Adrenal gland (tissue), 12 donors: ENCODE measurements around the gene APOLD1. TPM values are rescaled to one million over a fixed set of nuclear protein-coding genes. Genes with fewer than 3 reads are reported as not detected.
"Not testable (repeated sequence)": the region's sequence is repeated elsewhere in the genome, so short reads cannot be mapped to it uniquely, and the experiment has no call there.

Source experiments
- DNase-seq, 7 donors: peaks; one replicate each; pipeline ENCODE4 v3.0.0-alpha.2; 2019 to 2020
- H3K27ac ChIP-seq, 5 donors: fragments of 200-600 bp; sonication (generic) in 4 of 5; 1 replicate in 3 of 5; 2 replicates in 2 of 5; pipeline versions ENCODE4 v1.5.1 to v1.8.0; 2016 to 2020; ENCODE audit warnings: mild to moderate bottlenecking in 1 of 5
- H3K27me3 ChIP-seq: fragments of 200-600 bp; 2 replicates; pipeline ENCODE4 v1.8.0; 2021
- H3K36me3 ChIP-seq, 2 donors: fragments of 200-600 bp; replicated peaks in 1 of 2; 1 replicate in 1 of 2; 2 replicates in 1 of 2; pipeline versions ENCODE4 v1.5.1 to v1.8.0; 2018 to 2022
- H3K4me1 ChIP-seq, 2 donors: fragments of 200-600 bp; replicated peaks in 1 of 2; 1 replicate in 1 of 2; 2 replicates in 1 of 2; pipeline versions ENCODE4 v1.5.1 to v1.8.0; 2018 to 2021
- H3K4me3 ChIP-seq, 4 donors: fragments of 200-600 bp; sonication (generic) in 3 of 4; one replicate each; pipeline ENCODE4 v1.5.1; 2016 to 2018
- H3K9me3 ChIP-seq, 3 donors: fragments of 200-600 bp; sonication (generic) in 1 of 3; replicated peaks in 1 of 3; 1 replicate in 2 of 3; 2 replicates in 1 of 3; pipeline versions ENCODE4 v1.5.1 to v1.8.0; 2016 to 2021
- CTCF ChIP-seq, 6 experiments: fragments of 450-650 bp in 4 of 6; fragments of 200-600 bp in 2 of 6; sonication (generic) in 1 of 6; IDR thresholded peaks; 1 replicate in 5 of 6; 2 replicates in 1 of 6; pipeline versions ENCODE4 v1.5.1 to v1.8.0; 2016 to 2021; ENCODE audit warnings: antibody characterized with exemption in 6 of 6, mild to moderate bottlenecking in 2 of 6, moderate library complexity in 1 of 6
- POLR2A ChIP-seq, 2 donors: fragments of 450-650 bp; IDR thresholded peaks; one replicate each; pipeline ENCODE4 v1.6.1; 2017; ENCODE audit warnings: antibody characterized with exemption in 2 of 2, mild to moderate bottlenecking in 2 of 2, moderate library complexity in 1 of 2
- WGBS, 4 donors: extraction: QIAGEN DNeasy Blood & Tissue Kit in 2 of 4; methylation state at CpG; one replicate each; pipeline versions ENCODE4 v1.1.5 to v1.1.7; 2013 to 2017; 5-methylcytosine and 5-hydroxymethylcytosine counted together
- intact Hi-C, 2 donors: fragments of 100-400 bp; cut with DNase I; formaldehyde crosslinking; loops; one replicate each; pipeline versions ENCODE4 v1.14.1 to v1.15.0; 2022 to 2023
- polyA plus RNA-seq, 3 donors: library from polyadenylated mRNA; stranded (reverse); fragments of 200-250 nt in 2 of 3; fragments of 350-450 nt in 1 of 3; fragmentation: Illumina TruSeq in 1 of 3; extraction: RNeasy Lipid Tissue Mini Kit (QIAGEN cat#74804) in 1 of 3; gene quantifications; one replicate each; pipeline ENCODE4 v1.2.3, GENCODE V29; 2013 to 2014
- total RNA-seq, 9 donors: library from RNA; depleted of rRNA in 4 of 9; stranded (reverse); fragments of >200 nt in 4 of 9; fragments of 120-200 nt in 1 of 9; fragmentation: NEBNext Ultra II Directional in 1 of 9; extraction: Animal tissue kit (Norgen Biotek cat#: 25700) in 1 of 9; gene quantifications; one replicate each; pipeline versions ENCODE4 v1.1.0 to v1.2.4, GENCODE V29; 2013 to 2023
- donor health status: healthy with polysubstance abuse.
- donor health status: Bipolar disorder and iron deficiency.
- donor health status: DM: yes; HTN: yes; CAD: no.
- donor health status: DM: no; HTN: no; CAD: no.
- donor health status: DM: no; HTN: no; CAD: no.
- donor health status: DM: yes; HTN: yes; CAD: no.

APOLD1 gene
- total and polyA plus RNA-seq, 12 donors = 1.2 to 11.5 (median 7.6) TPM

GRCh38 chr12:12819221-12819620 lies 33.8 kb downstream of the APOLD1 start:
- Histone ChIP-seq H3K27me3 (no peaks in the 10 kb centered on the region), H3K4me3 (no peak overlapping the region), H3K4me1 (peaks cover 4 to 37% of the 10 kb centered on the region in 2 donors), H3K27ac (peak overlapping the region in 2 of 5 donors; percentile 40 to 55), H3K9me3 (no peaks in the 10 kb centered on the region), H3K36me3 (peaks cover 0 to 37% of the 10 kb centered on the region in 2 donors)
- DNase-seq = no peak
- no peak for TF ChIP-seq CTCF (IDR thresholded peaks at IDR 0.05)
- TF ChIP-seq POLR2A (IDR thresholded peaks at IDR 0.05) = no peak
- intact Hi-C loops = no loop called here
- 95 to 97% (median 96%) methylated on average over 2 of the region's 2 CpGs for WGBS, 4 donors

- DNase-seq = peak in 3 of 7 donors; percentile 12 to 26 (median 21)
- intact Hi-C loops = no loop called here
- H3K27ac ChIP-seq = peak overlapping the region in 3 of 5 donors; percentile 40 to 55 (median 50)
Measured at GRCh38 chr12:12819752-12820311, 34.4 kb downstream of the APOLD1 start.

GRCh38 chr12:12820376-12820775 lies 34.9 kb downstream of the APOLD1 start:
- peaks cover 0 to 43% of the 10 kb centered on the region in 2 donors for H3K36me3 ChIP-seq
- H3K9me3 ChIP-seq, H3K27me3 ChIP-seq, intact Hi-C loops, DNase-seq, H3K4me3 ChIP-seq: not testable (repeated sequence)
- H3K4me1 ChIP-seq = peaks cover 0 to 25% of the 10 kb centered on the region in 2 donors
- 96 to 99% (median 97%) methylated on average over 11 of the region's 11 CpGs for WGBS, 4 donors
- peak overlapping the region in 3 of 5 donors; percentile 40 to 55 (median 50) for H3K27ac ChIP-seq

More at GRCh38 chr12:12819752-12820311, 34.4 kb downstream of the APOLD1 start:
- Histone ChIP-seq H3K4me1 (peaks cover 0 to 30% of the 10 kb centered on the region in 2 donors), H3K9me3 (no peaks in the 10 kb centered on the region), H3K36me3 (peaks cover 0 to 43% of the 10 kb centered on the region in 2 donors), H3K27me3 (no peaks in the 10 kb centered on the region), H3K4me3 (no peak overlapping the region)
- 23 to 39% (median 32%) methylated on average over 2 of the region's 2 CpGs for WGBS, 4 donors
- no peak for TF ChIP-seq POLR2A (IDR thresholded peaks at IDR 0.05)
- no peak for TF ChIP-seq CTCF (IDR thresholded peaks at IDR 0.05)

GRCh38 chr12:12821975-12822374 lies 36.5 kb downstream of the APOLD1 start:
- H3K36me3 ChIP-seq = peaks cover 0 to 58% of the 10 kb centered on the region in 2 donors
- WGBS, 4 donors = 75 to 87% (median 84%) methylated on average over 6 of the region's 6 CpGs
- intact Hi-C loops = no loop called here

More at GRCh38 chr12:12821975-12822374, 36.5 kb downstream of the APOLD1 start:
- DNase-seq = no peak
- TF ChIP-seq CTCF (IDR thresholded peaks at IDR 0.05) (no peak), POLR2A (IDR thresholded peaks at IDR 0.05) (no peak)
- H3K27ac ChIP-seq = no peak overlapping the region
- H3K27me3 ChIP-seq = no peaks in the 10 kb centered on the region
- no peak overlapping the region for H3K4me3 ChIP-seq
- H3K9me3 ChIP-seq = no peaks in the 10 kb centered on the region
- H3K4me1 ChIP-seq = peaks cover 0 to 12% of the 10 kb centered on the region in 2 donors
